ENCODE measurements around the gene FIBIN. TPM values are rescaled to one million over a fixed set of nuclear protein-coding genes. Genes with fewer than 3 reads are reported as not detected.

Gene FIBIN
- polyA plus RNA-seq, 1 donor from 2014 or later, result not detected

DNA sequence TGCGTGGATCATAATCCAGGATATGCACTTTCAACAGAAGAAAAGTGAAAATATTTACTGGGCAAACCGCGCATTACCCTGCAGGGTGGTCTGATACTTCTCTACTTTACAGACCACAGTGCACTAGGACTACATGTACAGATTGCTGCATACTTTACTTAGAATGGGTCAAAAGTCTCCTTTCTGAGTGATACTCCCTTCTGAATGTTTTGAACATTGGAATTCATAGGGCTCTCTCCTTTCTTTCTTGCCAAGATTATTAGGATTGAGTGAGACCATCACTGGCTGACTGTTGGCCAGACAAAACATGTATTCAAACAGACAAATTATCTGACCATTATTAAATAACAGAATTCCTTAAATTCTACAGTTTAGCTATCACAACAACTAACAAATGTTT lies 6.6 kb upstream of the FIBIN start (continued):
- TF ChIP-seq RAD21 (conservative IDR thresholded peaks at IDR 0.05) (no peak), EZH2 (IDR thresholded peaks at IDR 0.05; ENCODE audit: borderline replicate concordance, insufficient read depth, low read length, poor library complexity, severe bottlenecking) (no peak)

- H3K27me3 ChIP-seq (ENCODE audit: insufficient read depth, low read depth, low read length), result no peaks in the 10 kb centered on the region
- H3K79me2 ChIP-seq (replicated peaks; ENCODE audit: insufficient read depth, low read length), result no peaks in the 10 kb centered on the region
- TF ChIP-seq POLR2AphosphoS5 (IDR thresholded peaks at IDR 0.05) (no peak), EZH2 (IDR thresholded peaks at IDR 0.05; ENCODE audit: borderline replicate concordance, insufficient read depth, low read length, poor library complexity, severe bottlenecking) (no peak), SMC3 (conservative IDR thresholded peaks at IDR 0.05; ENCODE audit: poor library complexity) (no peak), TAF1 (IDR thresholded peaks at IDR 0.05; ENCODE audit: low read depth) (no peak), EP300 (conservative IDR thresholded peaks at IDR 0.05; ENCODE audit: poor library complexity, severe bottlenecking) (no peak), RAD21 (conservative IDR thresholded peaks at IDR 0.05) (no peak), MXI1 (conservative IDR thresholded peaks at IDR 0.05; ENCODE audit: poor library complexity, severe bottlenecking) (no peak)
- TF ChIP-seq, protein P1, sequence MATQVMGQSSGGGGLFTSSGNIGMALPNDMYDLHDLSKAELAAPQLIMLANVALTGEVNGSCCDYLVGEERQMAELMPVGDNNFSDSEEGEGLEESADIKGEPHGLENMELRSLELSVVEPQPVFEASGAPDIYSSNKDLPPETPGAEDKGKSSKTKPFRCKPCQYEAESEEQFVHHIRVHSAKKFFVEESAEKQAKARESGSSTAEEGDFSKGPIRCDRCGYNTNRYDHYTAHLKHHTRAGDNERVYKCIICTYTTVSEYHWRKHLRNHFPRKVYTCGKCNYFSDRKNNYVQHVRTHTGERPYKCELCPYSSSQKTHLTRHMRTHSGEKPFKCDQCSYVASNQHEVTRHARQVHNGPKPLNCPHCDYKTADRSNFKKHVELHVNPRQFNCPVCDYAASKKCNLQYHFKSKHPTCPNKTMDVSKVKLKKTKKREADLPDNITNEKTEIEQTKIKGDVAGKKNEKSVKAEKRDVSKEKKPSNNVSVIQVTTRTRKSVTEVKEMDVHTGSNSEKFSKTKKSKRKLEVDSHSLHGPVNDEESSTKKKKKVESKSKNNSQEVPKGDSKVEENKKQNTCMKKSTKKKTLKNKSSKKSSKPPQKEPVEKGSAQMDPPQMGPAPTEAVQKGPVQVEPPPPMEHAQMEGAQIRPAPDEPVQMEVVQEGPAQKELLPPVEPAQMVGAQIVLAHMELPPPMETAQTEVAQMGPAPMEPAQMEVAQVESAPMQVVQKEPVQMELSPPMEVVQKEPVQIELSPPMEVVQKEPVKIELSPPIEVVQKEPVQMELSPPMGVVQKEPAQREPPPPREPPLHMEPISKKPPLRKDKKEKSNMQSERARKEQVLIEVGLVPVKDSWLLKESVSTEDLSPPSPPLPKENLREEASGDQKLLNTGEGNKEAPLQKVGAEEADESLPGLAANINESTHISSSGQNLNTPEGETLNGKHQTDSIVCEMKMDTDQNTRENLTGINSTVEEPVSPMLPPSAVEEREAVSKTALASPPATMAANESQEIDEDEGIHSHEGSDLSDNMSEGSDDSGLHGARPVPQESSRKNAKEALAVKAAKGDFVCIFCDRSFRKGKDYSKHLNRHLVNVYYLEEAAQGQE (IDR thresholded peaks at IDR 0.05; ENCODE audit: borderline replicate concordance), result no peak
- TF ChIP-seq, protein P2, sequence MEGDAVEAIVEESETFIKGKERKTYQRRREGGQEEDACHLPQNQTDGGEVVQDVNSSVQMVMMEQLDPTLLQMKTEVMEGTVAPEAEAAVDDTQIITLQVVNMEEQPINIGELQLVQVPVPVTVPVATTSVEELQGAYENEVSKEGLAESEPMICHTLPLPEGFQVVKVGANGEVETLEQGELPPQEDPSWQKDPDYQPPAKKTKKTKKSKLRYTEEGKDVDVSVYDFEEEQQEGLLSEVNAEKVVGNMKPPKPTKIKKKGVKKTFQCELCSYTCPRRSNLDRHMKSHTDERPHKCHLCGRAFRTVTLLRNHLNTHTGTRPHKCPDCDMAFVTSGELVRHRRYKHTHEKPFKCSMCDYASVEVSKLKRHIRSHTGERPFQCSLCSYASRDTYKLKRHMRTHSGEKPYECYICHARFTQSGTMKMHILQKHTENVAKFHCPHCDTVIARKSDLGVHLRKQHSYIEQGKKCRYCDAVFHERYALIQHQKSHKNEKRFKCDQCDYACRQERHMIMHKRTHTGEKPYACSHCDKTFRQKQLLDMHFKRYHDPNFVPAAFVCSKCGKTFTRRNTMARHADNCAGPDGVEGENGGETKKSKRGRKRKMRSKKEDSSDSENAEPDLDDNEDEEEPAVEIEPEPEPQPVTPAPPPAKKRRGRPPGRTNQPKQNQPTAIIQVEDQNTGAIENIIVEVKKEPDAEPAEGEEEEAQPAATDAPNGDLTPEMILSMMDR (IDR thresholded peaks at IDR 0.05; ENCODE audit: poor library complexity, severe bottlenecking), result no peak
- H3F3A ChIP-seq (ENCODE audit: insufficient read depth, low read length, poor library complexity, severe bottlenecking), result no peaks in the 10 kb centered on the region
- H3K36me3 ChIP-seq (ENCODE audit: insufficient read depth, low read length), result no peaks in the 10 kb centered on the region
- no peaks in the 10 kb centered on the region for H3K9me3 ChIP-seq (ENCODE audit: low read length)
- no peak overlapping the region for H3K4me3 ChIP-seq (ENCODE audit: low read length)
- H3K9me2 ChIP-seq (ENCODE audit: insufficient read depth, low read length), result no peaks in the 10 kb centered on the region
- no peak overlapping the region for H2AFZ ChIP-seq (ENCODE audit: low read depth, low read length)
- H3K4me2 ChIP-seq (ENCODE audit: low read length), result no peak overlapping the region
- no peaks in the 10 kb centered on the region for H4K20me1 ChIP-seq (ENCODE audit: insufficient read depth)
- no peak overlapping the region for H3K27ac ChIP-seq (ENCODE audit: low read length)
- no peak overlapping the region for H3K9ac ChIP-seq (ENCODE audit: low read length)
Observed at GRCh38 chr11:26987731-26988130, 6.2 kb upstream of the FIBIN start.

GRCh38 chr11:26992031-26992541 lies 1.8 kb upstream of the FIBIN start:
- H3K27me3 ChIP-seq (ENCODE audit: insufficient read depth, low read depth, low read length), result no peaks in the 10 kb centered on the region
- no peaks in the 10 kb centered on the region for H3K9me3 ChIP-seq (ENCODE audit: low read length)
- H3K9ac ChIP-seq (ENCODE audit: low read length), result no peak overlapping the region
- no peak for TF ChIP-seq EZH2 (IDR thresholded peaks at IDR 0.05; ENCODE audit: borderline replicate concordance, insufficient read depth, low read length, poor library complexity, severe bottlenecking)
- no peaks in the 10 kb centered on the region for H3K36me3 ChIP-seq (ENCODE audit: insufficient read depth, low read length)
- no peak overlapping the region for H2AFZ ChIP-seq (ENCODE audit: low read depth, low read length)
- no peaks in the 10 kb centered on the region for H3F3A ChIP-seq (ENCODE audit: insufficient read depth, low read length, poor library complexity, severe bottlenecking)
- H4K20me1 ChIP-seq (ENCODE audit: insufficient read depth), result no peaks in the 10 kb centered on the region
- no peak overlapping the region for H3K4me2 ChIP-seq (ENCODE audit: low read length)
- H3K27ac ChIP-seq (ENCODE audit: low read length), result no peak overlapping the region
- H3K79me2 ChIP-seq (replicated peaks; ENCODE audit: insufficient read depth, low read length), result no peaks in the 10 kb centered on the region
- H3K4me3 ChIP-seq (ENCODE audit: low read length), result no peak overlapping the region
- no peaks in the 10 kb centered on the region for H3K9me2 ChIP-seq (ENCODE audit: insufficient read depth, low read length)
